Skeletal muscle tissue (tissue), 4 donors: ENCODE data around the gene DNAH6. TPM values are rescaled to one million over a fixed set of nuclear protein-coding genes. Genes with fewer than 3 reads are reported as not detected.

Experiments
- H3K27ac ChIP-seq: one replicate; pipeline ENCODE4 v1.7.0; 2013; ENCODE audit warnings: mild to moderate bottlenecking, low read depth, low read length, inconsistent platforms
- H3K27me3 ChIP-seq, 3 donors: one replicate each; pipeline ENCODE4 v1.7.0; 2013; ENCODE audit warnings: low read length in 3 of 3; ENCODE audit not compliant: control insufficient read depth in 3 of 3, insufficient read depth in 3 of 3
- H3K36me3 ChIP-seq, 3 donors: one replicate each; pipeline ENCODE4 v1.7.0; 2013; ENCODE audit warnings: low read length in 3 of 3; ENCODE audit not compliant: control insufficient read depth in 3 of 3, insufficient read depth in 3 of 3
- H3K4me1 ChIP-seq, 3 donors: one replicate each; pipeline ENCODE4 v1.7.0; 2013; ENCODE audit warnings: low read length in 3 of 3, mild to moderate bottlenecking in 3 of 3; ENCODE audit not compliant: control insufficient read depth in 3 of 3, insufficient read depth in 3 of 3
- H3K4me3 ChIP-seq, 3 donors: one replicate each; pipeline ENCODE4 v1.7.0; 2013; ENCODE audit warnings: low read length in 3 of 3
- H3K9ac ChIP-seq, 3 donors: one replicate each; pipeline ENCODE4 v1.7.0; 2013; ENCODE audit warnings: low read length in 3 of 3, mild to moderate bottlenecking in 3 of 3, moderate library complexity in 2 of 3, low read depth in 1 of 3
- H3K9me3 ChIP-seq, 3 donors: one replicate each; pipeline ENCODE4 v1.7.0; 2013; ENCODE audit warnings: low read length in 3 of 3; ENCODE audit not compliant: control insufficient read depth in 3 of 3
- total RNA-seq: library from RNA; depleted of rRNA; stranded (reverse); fragments of >200 nt; gene quantifications from one replicate; pipeline ENCODE4 v1.2.3, GENCODE V29; 2014
- donor health status: Osteomylitis.

Gene DNAH6
- total RNA-seq, 1 donor from 2014 or later: 1.0 TPM

DNA sequence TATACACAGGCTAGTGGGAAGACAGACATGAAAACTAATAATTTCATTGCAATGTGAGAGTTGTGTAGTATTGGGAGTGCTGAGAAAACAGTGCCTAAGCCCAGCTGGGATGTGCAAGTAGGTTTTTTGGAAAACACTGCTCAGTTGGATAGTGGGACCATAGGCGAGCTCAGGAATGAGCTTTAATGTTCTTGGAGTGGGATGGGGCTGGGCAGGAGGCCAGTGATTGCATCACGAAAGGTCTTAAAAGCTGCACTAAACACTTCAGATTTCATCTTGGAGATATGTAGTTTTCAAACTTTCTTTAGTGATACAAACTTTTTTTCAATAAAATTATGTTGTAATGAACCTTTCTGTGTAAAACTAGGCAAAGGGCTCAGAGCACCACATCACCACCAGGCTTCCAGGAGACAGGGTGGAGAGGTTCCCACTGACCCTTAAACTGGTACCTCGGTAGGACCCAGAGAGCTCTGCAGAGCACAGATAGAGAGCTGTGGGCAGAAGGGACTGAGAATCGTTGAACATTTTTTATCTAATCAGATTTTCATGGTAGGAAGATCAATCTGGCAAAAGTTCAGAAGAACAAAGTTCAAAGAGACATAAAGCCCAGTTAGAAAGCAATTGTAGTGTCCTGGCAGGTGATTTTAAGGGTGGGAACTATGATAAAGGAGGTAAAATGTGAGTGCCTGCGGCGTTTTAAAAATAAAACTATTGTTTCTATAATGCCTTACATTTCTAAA is 188.4 kb downstream of the DNAH6 start:
- H3K27me3 ChIP-seq: peaks cover 0 to 2% (median 0%) of the 10 kb centered on the region in 3 donors
- H3K9ac ChIP-seq: no peak overlapping the region
- H3K4me3 ChIP-seq: no peak overlapping the region
- no peak overlapping the region for H3K27ac ChIP-seq
- no peaks in the 10 kb centered on the region for H3K9me3 ChIP-seq
- H3K4me1 ChIP-seq: no peaks in the 10 kb centered on the region
- H3K36me3 ChIP-seq: no peaks in the 10 kb centered on the region

DNA sequence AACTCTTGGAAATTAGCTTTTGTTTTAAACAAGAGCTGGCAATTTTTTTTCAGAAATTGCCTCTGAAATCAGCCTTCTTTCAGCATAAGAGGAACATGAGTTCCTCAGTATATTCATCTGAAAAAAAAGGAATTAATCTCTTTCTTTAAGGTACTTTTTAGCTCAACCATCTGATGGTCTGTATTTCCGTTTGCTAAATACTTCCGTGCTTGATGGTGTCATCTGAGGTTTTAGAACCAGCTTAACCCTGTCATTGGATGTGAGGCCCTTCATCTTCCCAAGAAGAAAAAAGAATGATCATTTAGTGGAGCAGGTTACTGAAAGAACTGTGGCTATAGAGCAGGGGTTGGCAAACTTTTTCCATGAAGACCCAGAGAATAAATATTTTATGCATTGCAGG is 189.6 kb downstream of the DNAH6 start:
- no peak overlapping the region for H3K27ac ChIP-seq
- no peaks in the 10 kb centered on the region for H3K9me3 ChIP-seq
- no peaks in the 10 kb centered on the region for H3K4me1 ChIP-seq
- no peaks in the 10 kb centered on the region for H3K36me3 ChIP-seq
- no peaks in the 10 kb centered on the region for H3K27me3 ChIP-seq
- H3K9ac ChIP-seq: no peak overlapping the region
- no peak overlapping the region for H3K4me3 ChIP-seq

DNA sequence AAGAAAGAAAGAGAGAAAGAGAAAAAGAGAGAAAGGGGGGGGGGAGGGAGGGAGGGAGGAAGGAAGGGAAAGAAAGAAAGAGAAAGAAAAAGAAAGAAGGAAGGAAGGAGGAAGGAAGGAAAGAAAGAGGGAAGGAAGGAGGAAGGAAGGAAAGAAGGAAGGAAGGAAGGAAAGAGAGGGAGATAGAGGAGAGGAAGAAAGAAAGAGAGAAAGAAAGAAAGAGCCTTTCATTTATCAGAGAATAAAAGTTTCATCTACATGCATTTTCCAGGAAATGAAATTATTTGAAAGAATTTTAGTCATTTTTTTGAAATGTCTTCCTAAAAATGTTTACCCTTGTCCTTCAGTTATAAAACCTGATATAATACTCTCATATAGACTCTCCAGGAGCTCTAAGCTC is 192.1 kb downstream of the DNAH6 start:
- Histone ChIP-seq H3K9me3 (no peaks in the 10 kb centered on the region), H3K27me3 (no peaks in the 10 kb centered on the region), H3K9ac (no peak overlapping the region)

DNA sequence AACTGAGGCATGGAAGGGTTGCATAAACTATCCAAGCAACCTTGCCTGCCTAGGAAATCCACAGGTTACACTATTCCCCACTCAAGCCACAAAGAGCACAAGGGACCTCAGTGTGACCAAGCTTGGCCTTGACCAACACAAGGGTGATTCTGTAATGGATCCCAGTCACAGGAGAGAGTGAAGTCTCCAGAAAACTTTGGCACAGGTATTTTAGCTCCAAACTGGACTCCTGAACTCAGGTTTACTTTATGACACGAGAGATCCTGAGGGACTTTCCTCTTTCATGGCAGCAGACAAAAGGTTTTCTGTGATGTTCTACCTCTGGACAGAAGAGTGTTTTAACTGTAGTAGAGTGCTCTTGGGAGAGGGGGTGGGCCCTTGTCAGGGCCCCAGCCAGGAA is 195.4 kb downstream of the DNAH6 start:
- no peak overlapping the region for H3K4me3 ChIP-seq
- no peaks in the 10 kb centered on the region for H3K9me3 ChIP-seq
- H3K27me3 ChIP-seq: no peaks in the 10 kb centered on the region

More for the DNA sequence above, 192.1 kb downstream of the DNAH6 start:
- H3K4me1 ChIP-seq: no peaks in the 10 kb centered on the region
- H3K36me3 ChIP-seq: no peaks in the 10 kb centered on the region
- no peak overlapping the region for H3K27ac ChIP-seq
- H3K4me3 ChIP-seq: no peak overlapping the region

DNA sequence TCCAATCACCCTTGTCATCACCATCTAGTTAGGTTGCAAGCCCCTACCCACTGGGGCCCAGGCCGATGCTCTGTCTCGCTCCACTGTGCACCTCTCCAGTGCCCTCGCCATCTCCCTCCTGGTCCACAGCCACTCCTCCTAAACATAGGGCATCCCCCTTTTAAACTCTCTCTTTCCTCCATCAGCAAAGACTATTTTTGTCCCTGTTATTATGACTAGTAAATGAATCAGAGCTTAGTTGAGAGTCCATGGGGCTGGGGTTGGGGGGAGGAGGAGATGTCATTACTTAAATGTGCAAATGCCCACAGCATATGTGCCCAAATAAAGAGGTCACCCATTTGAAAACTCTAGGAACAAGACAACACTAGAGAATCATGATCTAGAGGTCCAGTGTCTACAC is 197.1 kb downstream of the DNAH6 start:
- H3K4me3 ChIP-seq: no peak overlapping the region
- H3K4me1 ChIP-seq: no peaks in the 10 kb centered on the region
- H3K9me3 ChIP-seq: no peaks in the 10 kb centered on the region
- H3K9ac ChIP-seq: no peak overlapping the region
- no peaks in the 10 kb centered on the region for H3K27me3 ChIP-seq
- no peak overlapping the region for H3K27ac ChIP-seq
- H3K36me3 ChIP-seq: no peaks in the 10 kb centered on the region

More for the DNA sequence above, 195.4 kb downstream of the DNAH6 start:
- H3K9ac ChIP-seq: no peak overlapping the region
- no peak overlapping the region for H3K27ac ChIP-seq
- no peaks in the 10 kb centered on the region for H3K4me1 ChIP-seq
- no peaks in the 10 kb centered on the region for H3K36me3 ChIP-seq

- Histone ChIP-seq H3K4me1 (no peaks in the 10 kb centered on the region), H3K27me3 (no peaks in the 10 kb centered on the region), H3K4me3 (no peak overlapping the region), H3K36me3 (no peaks in the 10 kb centered on the region), H3K9ac (no peak overlapping the region), H3K27ac (no peak overlapping the region), H3K9me3 (no peaks in the 10 kb centered on the region)
Observed at GRCh38 chr2:84716564-84716963, 200.3 kb downstream of the DNAH6 start.

GRCh38 chr2:84717302-84717701 is 201.0 kb downstream of the DNAH6 start:
- H3K9ac ChIP-seq: no peak overlapping the region
- no peaks in the 10 kb centered on the region for H3K36me3 ChIP-seq
- H3K9me3 ChIP-seq: no peaks in the 10 kb centered on the region

GRCh38 chr2:84719434-84719833 is 203.1 kb downstream of the DNAH6 start:
- no peaks in the 10 kb centered on the region for H3K27me3 ChIP-seq
- no peak overlapping the region for H3K27ac ChIP-seq
- no peak overlapping the region for H3K9ac ChIP-seq
- H3K4me3 ChIP-seq: no peak overlapping the region
- H3K36me3 ChIP-seq: no peaks in the 10 kb centered on the region
- H3K9me3 ChIP-seq: no peaks in the 10 kb centered on the region
- H3K4me1 ChIP-seq: no peaks in the 10 kb centered on the region

More at GRCh38 chr2:84717302-84717701, 201.0 kb downstream of the DNAH6 start:
- Histone ChIP-seq H3K27me3 (no peaks in the 10 kb centered on the region), H3K4me1 (no peaks in the 10 kb centered on the region), H3K4me3 (no peak overlapping the region), H3K27ac (no peak overlapping the region)

- H3K4me3 ChIP-seq: no peak overlapping the region
- H3K9ac ChIP-seq: no peak overlapping the region
- no peaks in the 10 kb centered on the region for H3K27me3 ChIP-seq
- H3K27ac ChIP-seq: no peak overlapping the region
- H3K36me3 ChIP-seq: no peaks in the 10 kb centered on the region
- no peaks in the 10 kb centered on the region for H3K9me3 ChIP-seq
- no peaks in the 10 kb centered on the region for H3K4me1 ChIP-seq
Observed at GRCh38 chr2:84723831-84724230, 207.5 kb downstream of the DNAH6 start.

GRCh38 chr2:84725717-84726116 is 209.4 kb downstream of the DNAH6 start:
- Histone ChIP-seq H3K4me1 (no peaks in the 10 kb centered on the region), H3K27ac (no peak overlapping the region), H3K4me3 (no peak overlapping the region), H3K27me3 (no peaks in the 10 kb centered on the region), H3K36me3 (no peaks in the 10 kb centered on the region), H3K9ac (no peak overlapping the region), H3K9me3 (no peaks in the 10 kb centered on the region)
